OCI-LY1 (cell line): ENCODE data around the gene GALNTL6.

Experiments used
- EZH2 ChIP-seq: fragments of 200-600 bp; sonication (generic), shearing (Covaris generic); IDR thresholded peaks from 2 replicates; pipeline ENCODE4 v1.8.0; 2017; ENCODE audit warnings: borderline replicate concordance, mixed run types, mild to moderate bottlenecking, antibody characterized with exemption, low read length, moderate library complexity, mixed read lengths
- TF ChIP-seq, protein P1 (sequence below): fragments of 200-600 bp; sonication (generic), shearing (Covaris generic); IDR thresholded peaks from 2 replicates; pipeline ENCODE4 v1.5.1; 2017; ENCODE audit warnings: mild to moderate bottlenecking, antibody characterized with exemption, low read length, moderate library complexity, mixed read lengths

DNA sequence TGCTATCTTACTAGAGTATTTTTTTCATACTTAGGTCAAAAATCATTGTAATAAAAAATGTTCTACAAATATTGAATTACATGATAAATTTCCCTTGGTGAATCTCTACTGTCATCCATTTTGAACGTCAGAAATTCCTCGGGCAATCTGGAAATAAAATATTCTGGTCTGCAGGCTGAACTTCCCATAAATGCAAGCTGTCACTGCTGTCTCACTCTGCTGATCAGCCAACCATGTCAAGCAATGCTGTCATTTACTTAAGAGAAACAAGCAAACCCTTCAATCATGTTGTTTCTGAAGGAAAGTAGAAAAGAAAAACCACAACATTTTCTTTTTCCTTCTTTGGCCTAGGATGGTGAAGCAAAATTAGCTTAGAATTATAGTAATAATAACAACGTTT lies 841.3 kb downstream of the GALNTL6 start:
- TF ChIP-seq, protein P1, sequence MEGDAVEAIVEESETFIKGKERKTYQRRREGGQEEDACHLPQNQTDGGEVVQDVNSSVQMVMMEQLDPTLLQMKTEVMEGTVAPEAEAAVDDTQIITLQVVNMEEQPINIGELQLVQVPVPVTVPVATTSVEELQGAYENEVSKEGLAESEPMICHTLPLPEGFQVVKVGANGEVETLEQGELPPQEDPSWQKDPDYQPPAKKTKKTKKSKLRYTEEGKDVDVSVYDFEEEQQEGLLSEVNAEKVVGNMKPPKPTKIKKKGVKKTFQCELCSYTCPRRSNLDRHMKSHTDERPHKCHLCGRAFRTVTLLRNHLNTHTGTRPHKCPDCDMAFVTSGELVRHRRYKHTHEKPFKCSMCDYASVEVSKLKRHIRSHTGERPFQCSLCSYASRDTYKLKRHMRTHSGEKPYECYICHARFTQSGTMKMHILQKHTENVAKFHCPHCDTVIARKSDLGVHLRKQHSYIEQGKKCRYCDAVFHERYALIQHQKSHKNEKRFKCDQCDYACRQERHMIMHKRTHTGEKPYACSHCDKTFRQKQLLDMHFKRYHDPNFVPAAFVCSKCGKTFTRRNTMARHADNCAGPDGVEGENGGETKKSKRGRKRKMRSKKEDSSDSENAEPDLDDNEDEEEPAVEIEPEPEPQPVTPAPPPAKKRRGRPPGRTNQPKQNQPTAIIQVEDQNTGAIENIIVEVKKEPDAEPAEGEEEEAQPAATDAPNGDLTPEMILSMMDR = no peak
- TF ChIP-seq EZH2 = no peak
